K562 (cell line): ENCODE measurements around the gene PRKAR2B. TPM values are rescaled to one million over a fixed set of nuclear protein-coding genes. Genes with fewer than 3 reads are reported as not detected.

ENCODE experiments used
- ATAC-seq: fragments of 200-7000 bp; cut with Tn5 transposase; 3 replicates; pipeline ENCODE4 v1.9.1; 2020; ENCODE audit warnings: moderate library complexity
- BruUV-seq: library from RNA; stranded (reverse); fragments of 400-500 nt; replicated peaks from 2 replicates; lab custom pipeline; 2021; lab: Mats Ljungman, UMichigan
- CTCF ChIA-PET: fragments of 300-600 bp; formaldehyde crosslinking; extraction: SDS; loops from one replicate; lab custom pipeline; 2021; ENCODE audit warnings: low intra/inter-chr PET ratio; lab: Yijun Ruan, JAX
- POLR2A ChIA-PET: fragments of 300-600, 350-650 bp; sonication (Branson Sonifier 250); formaldehyde crosslinking; extraction: SDS; loops from one replicate; lab custom pipeline; 2021; ENCODE audit warnings: antibody characterized with exemption, inconsistent platforms; lab: Yijun Ruan, JAX
- DNase-seq, 4 experiments: peaks; one replicate each; pipeline versions ENCODE4 v3.0.0 to v3.0.0-alpha.2; 2011 to 2018; ENCODE audit warnings: low spot score in 3 of 4, mixed read lengths in 3 of 4; ENCODE audit errors: extremely low read depth in 1 of 4
- FAIRE-seq: peaks from 2 replicates; lab custom pipeline; 2011; peaks lifted over from hg19 to GRCh38; lab: Jason Lieb, UNC
- H2AFZ ChIP-seq: 2 replicates; pipeline ENCODE4 v1.6.0; 2011; ENCODE audit warnings: low read depth, low read length, control low read depth, inconsistent platforms
- H3K27ac ChIP-seq: fragments of 200-600 bp; 3 replicates; pipeline ENCODE4 v1.8.0; 2011; ENCODE audit warnings: low read depth, mild to moderate bottlenecking, control low read depth, inconsistent platforms, low read length, moderate library complexity, mixed read lengths; ENCODE audit errors: extremely low read depth
- H3K27me3 ChIP-seq, 2 experiments: fragments of 300-600 bp in 1 of 2; 2 replicates in 1 of 2; 3 replicates in 1 of 2; pipeline versions ENCODE4 v1.6.0 to v1.8.0; 2011; ENCODE audit warnings: inconsistent platforms in 2 of 2, low read length in 2 of 2, mild to moderate bottlenecking in 1 of 2, mixed read lengths in 1 of 2, moderate library complexity in 1 of 2; ENCODE audit not compliant: control insufficient read depth in 2 of 2, insufficient read depth in 2 of 2
- H3K36me3 ChIP-seq: fragments of 300-600 bp; 3 replicates; pipeline ENCODE4 v1.8.0; 2011; ENCODE audit warnings: mild to moderate bottlenecking, low read length, inconsistent platforms; ENCODE audit not compliant: control insufficient read depth, insufficient read depth
- H3K4me1 ChIP-seq, 2 experiments: fragments of 200-600 bp in 1 of 2; replicated peaks in 1 of 2; 2 replicates in 1 of 2; 3 replicates in 1 of 2; pipeline versions ENCODE4 v1.5.1 to v1.8.0; 2011; ENCODE audit warnings: inconsistent platforms in 2 of 2, low read length in 2 of 2, mild to moderate bottlenecking in 1 of 2, mixed read lengths in 1 of 2, moderate library complexity in 1 of 2; ENCODE audit not compliant: control insufficient read depth in 2 of 2, insufficient read depth in 2 of 2
- H3K4me2 ChIP-seq: 2 replicates; pipeline ENCODE4 v1.6.1; 2011; ENCODE audit warnings: low read length, control low read depth, inconsistent platforms, mixed read lengths; ENCODE audit not compliant: insufficient read depth
- H3K4me3 ChIP-seq: fragments of 200-600 bp; sonication (generic), shearing (Covaris generic); 2 replicates; pipeline ENCODE4 v1.5.1; 2016; ENCODE audit warnings: control low read depth, inconsistent platforms
- H3K79me2 ChIP-seq: fragments of 200-600 bp; 3 replicates; pipeline ENCODE4 v1.8.0; 2011; ENCODE audit warnings: low read length, inconsistent platforms; ENCODE audit not compliant: control insufficient read depth, insufficient read depth
- H3K9ac ChIP-seq, 2 experiments: 2 replicates each; pipeline versions ENCODE4 v1.6.0 to v1.6.1; 2011; ENCODE audit warnings: low read depth in 2 of 2, low read length in 2 of 2, control low read depth in 1 of 2, inconsistent platforms in 1 of 2, mild to moderate bottlenecking in 1 of 2, mixed read lengths in 1 of 2; ENCODE audit not compliant: insufficient read depth in 1 of 2
- H3K9me1 ChIP-seq: one replicate; pipeline ENCODE4 v1.6.0; 2011; ENCODE audit warnings: inconsistent platforms, mild to moderate bottlenecking, low read length, moderate library complexity; ENCODE audit not compliant: control insufficient read depth, insufficient read depth
- H3K9me3 ChIP-seq: replicated peaks from 2 replicates; pipeline ENCODE4 v1.5.1; 2011; ENCODE audit warnings: low read depth, low read length, inconsistent platforms; ENCODE audit not compliant: control insufficient read depth, insufficient read depth
- H4K20me1 ChIP-seq: replicated peaks from 2 replicates; pipeline ENCODE4 v1.6.1; 2011; ENCODE audit warnings: low read length, inconsistent platforms, mixed read lengths; ENCODE audit not compliant: control insufficient read depth, insufficient read depth
- CCAR2 ChIP-seq: fragments of 200-400 bp; formaldehyde crosslinking; IDR thresholded peaks from 2 replicates; pipeline ENCODE4 v1.6.1; 2017; ENCODE audit warnings: mild to moderate bottlenecking, low read depth, low read length
- ETV1 ChIP-seq: fragments of 450-650 bp; conservative IDR thresholded peaks from 2 replicates; pipeline ENCODE4 v1.6.1; 2016; ENCODE audit warnings: missing genetic modification characterization, control low read depth, low read depth, missing compliant biosample characterization
- FOXA1 ChIP-seq: fragments of 450-650 bp; IDR thresholded peaks from 2 replicates; pipeline ENCODE4 v1.6.1; 2016; ENCODE audit warnings: mild to moderate bottlenecking, borderline replicate concordance
- GMEB1 ChIP-seq: fragments of 250-450 bp; sonication (Bioruptor Pico); IDR thresholded peaks from 2 replicates; pipeline ENCODE4 v1.4.0; 2020; ENCODE audit warnings: mild to moderate bottlenecking
- HIVEP1 ChIP-seq: fragments of 250-450 bp; sonication (Bioruptor Pico); IDR thresholded peaks from 2 replicates; pipeline ENCODE4 v1.4.0; 2020; ENCODE audit warnings: mild to moderate bottlenecking
- KLF10 ChIP-seq: fragments of 250-450 bp; sonication (Bioruptor Pico); IDR thresholded peaks from 2 replicates; pipeline ENCODE4 v1.6.1; 2021; ENCODE audit warnings: matching md5 sums
- MCM7 ChIP-seq, 2 experiments: fragments of 450-650 bp; IDR thresholded peaks; 2 replicates each; pipeline ENCODE4 v1.6.1; 2016 to 2018
- PKNOX1 ChIP-seq: fragments of 450-650 bp; IDR thresholded peaks from 2 replicates; pipeline ENCODE4 v1.6.1; 2016
- RB1 ChIP-seq: fragments of 450-650 bp; IDR thresholded peaks from 2 replicates; pipeline ENCODE4 v1.6.1; 2017; ENCODE audit warnings: low read depth, mild to moderate bottlenecking
- RFX1 ChIP-seq: fragments of 450-650 bp; IDR thresholded peaks from 2 replicates; pipeline ENCODE4 v1.6.1; 2016; ENCODE audit warnings: mild to moderate bottlenecking, moderate library complexity
- SMAD4 ChIP-seq: fragments of 250-450 bp; sonication (Bioruptor Pico); conservative IDR thresholded peaks from 2 replicates; pipeline ENCODE4 v1.8.0; 2021; ENCODE audit warnings: inconsistent platforms, mild to moderate bottlenecking, moderate library complexity
- SPI1 ChIP-seq: IDR thresholded peaks from 2 replicates; pipeline ENCODE4 v1.6.1; 2011; ENCODE audit warnings: low read depth, low read length, control low read depth, borderline replicate concordance
- TBP ChIP-seq: optimal IDR thresholded peaks from 2 replicates; pipeline ENCODE3; 2011; ENCODE audit warnings: low read depth, low read length, improper control_type of control experiment
- TFAM ChIP-seq: fragments of 250-450 bp; sonication (Bioruptor Pico); conservative IDR thresholded peaks from 2 replicates; pipeline ENCODE4 v1.5.0; 2021; ENCODE audit warnings: mild to moderate bottlenecking, moderate library complexity
- ZNF347 ChIP-seq: fragments of 450-650 bp; formaldehyde crosslinking; IDR thresholded peaks from 2 replicates; pipeline ENCODE4 v1.4.0; 2020; ENCODE audit warnings: low read depth, mild to moderate bottlenecking, moderate library complexity
- ZNF592 ChIP-seq: fragments of 450-650 bp; IDR thresholded peaks from 2 replicates; pipeline ENCODE4 v1.6.1; 2017; ENCODE audit warnings: antibody characterized with exemption, mild to moderate bottlenecking
- WGBS: fragments of 100-300 bp; shearing (Covaris generic); methylation state at CpG from one replicate; pipeline ENCODE4 v1.1.6; 2016; ENCODE audit warnings: low coverage, mixed read lengths; ENCODE audit not compliant: insufficient coverage; ENCODE audit errors: missing lambda C conversion rate; 5-methylcytosine and 5-hydroxymethylcytosine counted together
- in situ Hi-C: fragments of 300-500 bp; cut with MboI; formaldehyde crosslinking; loops from 4 replicates; pipeline ENCODE4 v1.15.0; 2018; ENCODE audit warnings: inconsistent platforms, mixed read lengths
- intact Hi-C: fragments of 100-400 bp; cut with micrococcal nuclease; formaldehyde crosslinking; loops from 2 replicates; pipeline ENCODE4 v1.14.2; 2022
- polyA plus RNA-seq, 8 experiments: library from polyadenylated mRNA; depleted of rRNA in 4 of 8; stranded (reverse) in 5 of 8; unstranded in 3 of 8; fragments of >200 nt; fragmentation: Nextera tagmentation in 2 of 8; fragmentation: Illumina TruSeq in 1 of 8; extraction: Ambion mirVana in 2 of 8; extraction: Trizol in 1 of 8; gene quantifications; 2 replicates each; pipeline versions ENCODE4 v1.2.1 to v1.2.3, GENCODE V29; 2011 to 2014; ENCODE audit warnings: inconsistent platforms in 1 of 8, missing spikeins in 1 of 8
- total RNA-seq, 7 experiments: library from RNA; depleted of rRNA in 6 of 7; stranded (reverse); fragments of >200 nt in 6 of 7; fragmentation: Illumina TruSeq in 2 of 7; extraction: Trizol in 2 of 7; gene quantifications; 2 replicates each; pipeline versions ENCODE4 v1.2.1 to v1.2.3, GENCODE V29; 2011 to 2021; ENCODE audit warnings: low replicate concordance in 1 of 7

PRKAR2B gene
- total and polyA plus RNA-seq, 9 of the 15 experiments (the other 6 are each of a cell fraction or from before 2014, with no cell fraction given), result 59.0 to 173 (median 129) TPM

- ATAC-seq, result no peak
- POLR2A ChIA-PET, result interaction anchor here (0.9 to 2.2 kb wide), 4 partner anchors 11 to 31 kb away, joined by 3 to 7 read pairs (median 4); no protein-coding TSS in a partner anchor
- Histone ChIP-seq H3K79me2 (peaks cover 4% of the 10 kb centered on the region), H4K20me1 (no peaks in the 10 kb centered on the region), H3K9me3 (no peaks in the 10 kb centered on the region), H3K4me2 (peak overlapping the region; percentile 27; the same call in 1 of the 2 replicates), H3K27ac (peak overlapping the region; percentile 6; the same call in 1 of the 3 replicates), H3K4me1 (peaks cover 27 to 61% of the 10 kb centered on the region in 2 experiments), H3K36me3 (no peaks in the 10 kb centered on the region), H3K9me1 (no peaks in the 10 kb centered on the region), H3K4me3 (no peak overlapping the region), H2AFZ (peak overlapping the region; percentile 82), H3K9ac (peak overlapping the region in 1 of 2 experiments; percentile 8; a peak in 1 of 4 replicates), H3K27me3 (no peaks in the 10 kb centered on the region)
- DNase-seq, result no peak
- CTCF ChIA-PET, result no interaction called here
- in situ Hi-C loops (no loop called here), intact Hi-C loops (loop anchor here (1.0 to 10.0 kb wide), 2 partner anchors 30 to 450 kb away; partner anchors contain the start of gene PRKAR2B)
- WGBS, result 30% methylated on average over 7 of the region's 7 CpGs
- no TSS peak for BruUV-seq
- FAIRE-seq, result no peak
- TF ChIP-seq GMEB1 (CRISPR knock-in tag), result no peak
- no peak for TF ChIP-seq MCM7 (IDR thresholded peaks at IDR 0.05)
- no peak for TF ChIP-seq CCAR2
- TF ChIP-seq ZNF347 (CRISPR knock-in tag), result no peak
- TF ChIP-seq ETV1 (tag), result 0 out of 2 replicates have a peak, but pooled peaks have one; percentile 26
- TF ChIP-seq ZNF592, result 0 out of 2 replicates have a peak, but pooled peaks have one; percentile 40
- TF ChIP-seq PKNOX1, result peak; percentile 27
- no peak for TF ChIP-seq KLF10 (CRISPR knock-in tag)
- TF ChIP-seq HIVEP1 (CRISPR knock-in tag), result no peak
- TF ChIP-seq SPI1, result no peak
- no peak for TF ChIP-seq SMAD4 (CRISPR knock-in tag)
- no peak for TF ChIP-seq TFAM (CRISPR knock-in tag)
- no peak for TF ChIP-seq FOXA1
- TF ChIP-seq RFX1, result peak; percentile 88
- TF ChIP-seq TBP, result peak; percentile 14
- TF ChIP-seq RB1, result no peak
Measured at GRCh38 chr7:107014387-107015023, 30.0 kb upstream of the PRKAR2B start.
